Neural crest cell (in vitro differentiated cells): ENCODE measurements around the gene FOSL2. TPM values are rescaled to one million over a fixed set of nuclear protein-coding genes. Genes with fewer than 3 reads are reported as not detected.

Source experiments
- DNase-seq: peaks from one replicate; pipeline ENCODE4 v3.0.0; 2021; ENCODE audit warnings: low read depth, mixed read lengths, low spot score
- H3K27ac Mint-ChIP-seq: one replicate; pipeline ENCODE4 v1.8.0; 2021; ENCODE audit warnings: mild to moderate bottlenecking, mixed read lengths; ENCODE audit not compliant: unreplicated experiment
- H3K27me3 Mint-ChIP-seq: 2 replicates; pipeline ENCODE4 v1.8.0; 2021; ENCODE audit warnings: low read depth, mild to moderate bottlenecking, mixed read lengths
- H3K36me3 Mint-ChIP-seq: 2 replicates; pipeline ENCODE4 v1.8.0; 2021; ENCODE audit warnings: low read depth, mild to moderate bottlenecking, mixed read lengths
- H3K4me1 Mint-ChIP-seq: 2 replicates; pipeline ENCODE4 v1.8.0; 2021; ENCODE audit warnings: mixed read lengths
- H3K4me3 Mint-ChIP-seq: one replicate; pipeline ENCODE4 v1.8.0; 2021; ENCODE audit warnings: mild to moderate bottlenecking, mixed read lengths
- H3K9me3 Mint-ChIP-seq: 2 replicates; pipeline ENCODE4 v1.8.0; 2021; ENCODE audit warnings: mixed read lengths
- CTCF ChIP-seq: fragments of 200-600 bp; sonication (generic); conservative IDR thresholded peaks from 2 replicates; pipeline ENCODE4 v1.5.0; 2021; ENCODE audit warnings: antibody characterized with exemption, mild to moderate bottlenecking
- total RNA-seq: library from RNA; stranded (reverse); gene quantifications from 2 replicates; pipeline ENCODE4 v1.2.1, GENCODE V29; 2021

FOSL2 gene
- total RNA-seq, 1 donor from 2014 or later, result 2.9 TPM

- H3K27me3 Mint-ChIP-seq, result no peaks in the 10 kb centered on the region
- peaks cover 15% of the 10 kb centered on the region for H3K4me1 Mint-ChIP-seq
- H3K36me3 Mint-ChIP-seq, result no peaks in the 10 kb centered on the region
- H3K9me3 Mint-ChIP-seq, result no peaks in the 10 kb centered on the region
- no peak overlapping the region for H3K4me3 Mint-ChIP-seq
- no peak overlapping the region for H3K27ac Mint-ChIP-seq
- DNase-seq, result no peak
- no peak for TF ChIP-seq CTCF
These were observed 46.1 kb upstream of the FOSL2 start for GRCh38 chr2:28346587-28346986.

DNA sequence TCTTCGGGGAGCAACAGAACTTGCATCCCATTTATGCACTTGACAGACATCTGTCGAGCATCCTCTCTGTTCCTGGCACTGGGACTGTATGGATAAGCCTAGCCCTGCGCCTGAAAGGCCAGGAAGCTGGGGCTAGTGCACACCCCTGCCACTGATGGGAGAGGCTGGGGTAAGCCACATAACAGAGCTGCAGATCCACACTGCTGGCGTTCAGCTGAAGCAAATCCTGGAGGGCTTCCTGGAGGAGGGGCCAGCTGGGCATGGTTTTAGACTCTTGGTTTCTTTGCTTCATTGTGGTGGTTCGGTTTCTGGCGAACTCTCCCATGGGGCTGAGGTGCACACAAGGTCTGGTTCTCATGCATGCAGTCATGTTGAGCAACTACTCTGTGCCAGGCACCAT, 45.5 kb upstream of the FOSL2 start:
- no peak for DNase-seq
- Mint-ChIP-seq H3K4me1 (peaks cover 12% of the 10 kb centered on the region), H3K36me3 (no peaks in the 10 kb centered on the region), H3K9me3 (no peaks in the 10 kb centered on the region), H3K4me3 (no peak overlapping the region), H3K27me3 (no peaks in the 10 kb centered on the region), H3K27ac (no peak overlapping the region)
- no peak for TF ChIP-seq CTCF

DNA sequence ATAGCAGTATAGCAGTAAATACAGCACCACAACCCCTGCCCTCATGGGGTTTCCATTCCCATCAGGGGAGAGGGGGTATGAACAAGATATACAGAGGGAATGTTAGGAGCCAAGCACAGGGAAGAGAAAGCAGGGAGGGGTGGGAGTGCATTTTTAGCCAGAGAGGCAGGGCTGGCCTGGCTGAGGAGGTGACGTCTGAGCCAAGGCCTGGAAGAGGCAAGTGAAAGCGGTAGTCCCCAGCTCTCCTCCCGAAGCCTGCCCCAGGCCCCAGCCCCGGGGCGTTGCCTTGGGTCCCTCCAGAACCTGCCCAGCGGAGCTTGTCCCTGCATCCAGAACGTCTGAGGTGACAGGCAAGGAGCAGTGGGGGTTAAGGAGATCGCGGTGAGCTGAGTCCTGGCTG, 45.1 kb upstream of the FOSL2 start:
- no peak for DNase-seq
- peaks cover 8% of the 10 kb centered on the region for H3K4me1 Mint-ChIP-seq
- no peak overlapping the region for H3K27ac Mint-ChIP-seq
- H3K27me3 Mint-ChIP-seq, result no peaks in the 10 kb centered on the region
- no peaks in the 10 kb centered on the region for H3K36me3 Mint-ChIP-seq
- no peak for TF ChIP-seq CTCF
- no peak overlapping the region for H3K4me3 Mint-ChIP-seq
- H3K9me3 Mint-ChIP-seq, result no peaks in the 10 kb centered on the region

- H3K4me3 Mint-ChIP-seq, result no peak overlapping the region
- peaks cover 2% of the 10 kb centered on the region for H3K4me1 Mint-ChIP-seq
- no peaks in the 10 kb centered on the region for H3K36me3 Mint-ChIP-seq
- no peaks in the 10 kb centered on the region for H3K27me3 Mint-ChIP-seq
- no peak overlapping the region for H3K27ac Mint-ChIP-seq
- DNase-seq, result no peak
- TF ChIP-seq CTCF, result no peak
- no peaks in the 10 kb centered on the region for H3K9me3 Mint-ChIP-seq
These were observed 44.5 kb upstream of the FOSL2 start for GRCh38 chr2:28348149-28348567.

DNA sequence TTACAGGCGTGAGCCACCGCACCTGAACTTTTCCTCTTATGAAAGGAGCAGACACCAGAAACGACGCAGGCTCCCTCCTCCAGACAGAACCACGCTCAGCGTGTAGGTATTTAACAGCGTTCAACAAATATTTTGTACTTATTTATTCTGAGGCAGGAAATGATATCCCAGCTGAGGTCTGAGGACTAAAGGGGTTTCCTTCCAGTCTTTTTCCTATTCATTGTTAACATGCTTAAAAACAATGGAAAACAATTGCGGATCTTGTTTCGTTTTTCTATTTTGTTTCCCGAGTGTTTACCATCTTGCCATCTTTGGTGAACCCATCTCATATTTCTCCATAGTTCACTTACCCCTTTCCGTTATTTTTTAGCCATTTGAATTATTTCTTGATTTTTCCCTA, 43.7 kb upstream of the FOSL2 start:
- H3K27ac Mint-ChIP-seq, result no peak overlapping the region
- H3K9me3 Mint-ChIP-seq, result no peaks in the 10 kb centered on the region
- H3K4me1 Mint-ChIP-seq, result no peaks in the 10 kb centered on the region
- no peak for TF ChIP-seq CTCF
- no peak for DNase-seq
- H3K4me3 Mint-ChIP-seq, result no peak overlapping the region
- no peaks in the 10 kb centered on the region for H3K27me3 Mint-ChIP-seq
- H3K36me3 Mint-ChIP-seq, result no peaks in the 10 kb centered on the region

DNA sequence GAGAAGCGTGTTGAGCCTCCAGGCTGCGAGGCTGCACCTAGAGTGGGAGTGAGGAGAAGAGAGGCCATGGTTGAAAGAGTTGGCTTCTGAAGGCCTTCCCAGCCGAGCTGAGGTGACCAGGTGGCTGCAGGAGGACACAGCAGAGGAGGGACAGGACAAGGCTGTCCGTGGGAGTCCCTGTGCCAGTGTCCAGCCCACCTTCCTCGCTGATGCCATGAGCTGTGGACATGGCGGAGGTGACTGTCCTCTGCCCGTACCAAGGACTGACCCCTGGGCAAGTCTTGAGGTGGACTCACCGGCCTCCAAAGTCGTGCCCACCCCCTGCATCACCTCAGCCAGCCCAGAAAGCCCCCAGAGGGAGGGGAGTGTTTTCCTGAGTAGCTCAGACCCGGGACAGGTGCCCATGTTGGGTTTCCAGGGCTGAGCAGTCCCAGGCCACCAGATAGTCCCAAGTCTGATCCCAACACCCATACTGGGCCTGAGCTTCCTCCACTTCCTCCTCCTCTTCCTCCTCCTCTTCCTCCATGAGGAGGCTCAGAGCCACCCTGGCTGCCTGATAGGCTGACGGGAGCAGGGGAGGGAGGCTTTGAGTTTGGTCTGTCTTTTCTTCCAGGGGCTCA, 43.0 kb upstream of the FOSL2 start:
- DNase-seq, result no peak
- no peaks in the 10 kb centered on the region for H3K36me3 Mint-ChIP-seq
- no peak overlapping the region for H3K4me3 Mint-ChIP-seq
- H3K4me1 Mint-ChIP-seq, result no peaks in the 10 kb centered on the region
- H3K27ac Mint-ChIP-seq, result no peak overlapping the region
- no peaks in the 10 kb centered on the region for H3K9me3 Mint-ChIP-seq
- TF ChIP-seq CTCF, result no peak
- no peaks in the 10 kb centered on the region for H3K27me3 Mint-ChIP-seq
